SK-N-SH (cell line): ENCODE measurements around the gene KLF7. TPM values are rescaled to one million over a fixed set of nuclear protein-coding genes. Genes with fewer than 3 reads are reported as not detected.

Experiments
- CTCF ChIA-PET: fragments of 300-600, 350-600 bp; formaldehyde crosslinking; extraction: SDS; loops from one replicate; lab custom pipeline; 2021; lab: Yijun Ruan, JAX
- POLR2A ChIA-PET: fragments of 350-600 bp; sonication (Branson Sonifier 250); formaldehyde crosslinking; extraction: SDS; loops from one replicate; lab custom pipeline; 2020; ENCODE audit warnings: antibody characterized with exemption, inconsistent platforms; lab: Yijun Ruan, JAX
- DNase-seq: peaks from one replicate; pipeline ENCODE4 v3.0.0; 2012
- H2AFZ ChIP-seq: fragments of 200-600 bp; sonication (generic); 2 replicates; pipeline ENCODE4 v1.8.1; 2016; ENCODE audit warnings: antibody characterized with exemption, mild to moderate bottlenecking, low read depth
- H3F3A ChIP-seq: fragments of 200-600 bp; sonication (generic); replicated peaks from 2 replicates; pipeline ENCODE3; 2016; ENCODE audit warnings: antibody characterized with exemption, mild to moderate bottlenecking; ENCODE audit not compliant: insufficient read depth
- H3K27ac ChIP-seq, 2 experiments: fragments of 200-500 bp in 1 of 2; fragments of 200-600 bp in 1 of 2; sonication (Bioruptor generic) in 1 of 2; sonication (generic), shearing (Covaris generic) in 1 of 2; 2 replicates each; pipeline versions ENCODE4 v1.5.1 to v1.6.1; 2014 to 2016; ENCODE audit warnings: low read depth in 2 of 2, inconsistent platforms in 1 of 2, low read length in 1 of 2, mild to moderate bottlenecking in 1 of 2, mixed read lengths in 1 of 2
- H3K27me3 ChIP-seq: fragments of 200-600 bp; sonication (generic), shearing (Covaris generic); 2 replicates; pipeline ENCODE4 v1.6.1; 2016; ENCODE audit warnings: mixed run types; ENCODE audit not compliant: insufficient read depth
- H3K36me3 ChIP-seq, 2 experiments: fragments of 200-500 bp in 1 of 2; fragments of 200-600 bp in 1 of 2; sonication (Bioruptor generic) in 1 of 2; sonication (generic) in 1 of 2; replicated peaks in 1 of 2; 2 replicates each; pipeline versions ENCODE3 to v1.5.1; 2014 to 2016; ENCODE audit warnings: low read length in 1 of 2, mild to moderate bottlenecking in 1 of 2; ENCODE audit not compliant: insufficient read depth in 2 of 2, control insufficient read depth in 1 of 2
- H3K4me1 ChIP-seq, 2 experiments: fragments of 200-500 bp in 1 of 2; fragments of 200-600 bp in 1 of 2; sonication (Bioruptor generic) in 1 of 2; sonication (generic), shearing (Covaris generic) in 1 of 2; 2 replicates each; pipeline versions ENCODE4 v1.5.1 to v1.6.1; 2014 to 2016; ENCODE audit warnings: low read depth in 1 of 2, low read length in 1 of 2, mixed run types in 1 of 2; ENCODE audit not compliant: insufficient read depth in 2 of 2, control insufficient read depth in 1 of 2
- H3K4me2 ChIP-seq: fragments of 200-600 bp; sonication (generic), shearing (Covaris generic); 2 replicates; pipeline ENCODE4 v1.6.1; 2017; ENCODE audit warnings: mixed run types
- H3K4me3 ChIP-seq, 2 experiments: fragments of 200-500 bp in 1 of 2; fragments of 200-600 bp in 1 of 2; sonication (Bioruptor generic) in 1 of 2; sonication (generic), shearing (Covaris generic) in 1 of 2; 2 replicates each; pipeline versions ENCODE4 v1.5.1 to v1.8.1; 2014 to 2016; ENCODE audit warnings: low read depth in 2 of 2, inconsistent platforms in 1 of 2, low read length in 1 of 2, mild to moderate bottlenecking in 1 of 2, mixed read lengths in 1 of 2, moderate library complexity in 1 of 2
- H3K79me2 ChIP-seq: fragments of 200-600 bp; sonication (generic); 2 replicates; pipeline ENCODE4 v1.8.1; 2017; ENCODE audit warnings: mild to moderate bottlenecking; ENCODE audit not compliant: insufficient read depth
- H3K9ac ChIP-seq: fragments of 200-600 bp; sonication (generic); 2 replicates; pipeline ENCODE4 v1.6.1; 2017; ENCODE audit warnings: mixed run types
- H3K9me2 ChIP-seq: fragments of 200-600 bp; sonication (generic); 2 replicates; pipeline ENCODE4 v1.6.1; 2017; ENCODE audit warnings: mixed run types
- H3K9me3 ChIP-seq: fragments of 200-600 bp; sonication (generic); 2 replicates; pipeline ENCODE4 v1.6.1; 2017; ENCODE audit warnings: mixed run types, mild to moderate bottlenecking, moderate library complexity
- H4K20me1 ChIP-seq: fragments of 200-600 bp; sonication (generic); 2 replicates; pipeline ENCODE4 v1.6.1; 2017; ENCODE audit warnings: mild to moderate bottlenecking, mixed run types; ENCODE audit not compliant: insufficient read depth
- MAX ChIP-seq: IDR thresholded peaks from 2 replicates; pipeline ENCODE4 v1.4.0; 2012; ENCODE audit warnings: low read depth
- MXI1 ChIP-seq: IDR thresholded peaks from 2 replicates; pipeline ENCODE4 v1.6.1; 2012; ENCODE audit warnings: mild to moderate bottlenecking, low read depth, low read length, improper control_type of control experiment
- NFIC ChIP-seq: IDR thresholded peaks from 2 replicates; pipeline ENCODE4 v1.4.0; 2012; ENCODE audit warnings: borderline replicate concordance
- PBX3 ChIP-seq: IDR thresholded peaks from 2 replicates; pipeline ENCODE4; 2012
- RAD21 ChIP-seq: IDR thresholded peaks from 2 replicates; pipeline ENCODE4 v1.6.1; 2012; ENCODE audit warnings: mild to moderate bottlenecking, low read length
- RFX5 ChIP-seq: IDR thresholded peaks from 2 replicates; pipeline ENCODE4 v1.6.1; 2012; ENCODE audit warnings: mild to moderate bottlenecking, improper control_type of control experiment, low read length
- RXRA ChIP-seq: IDR thresholded peaks from 2 replicates; pipeline ENCODE4 v1.4.0; 2012; ENCODE audit warnings: low read depth, mild to moderate bottlenecking, borderline replicate concordance
- TAF1 ChIP-seq: IDR thresholded peaks from 2 replicates; pipeline ENCODE4 v1.6.1; 2012; ENCODE audit warnings: low read depth, mild to moderate bottlenecking, low read length, moderate library complexity, borderline replicate concordance
- YY1 ChIP-seq: IDR thresholded peaks from 2 replicates; pipeline ENCODE4 v1.4.0; 2012; ENCODE audit warnings: low read depth, mild to moderate bottlenecking
- WGBS: methylation state at CpG from one replicate; pipeline ENCODE4 v1.1.6; 2017; ENCODE audit warnings: low lambda C conversion rate; 5-methylcytosine and 5-hydroxymethylcytosine counted together
- polyA plus RNA-seq, 3 experiments: library from polyadenylated mRNA; depleted of rRNA; stranded (reverse); fragments of >200 nt; gene quantifications; 2 replicates each; pipeline ENCODE4 v1.2.3, GENCODE V29; 2012
- TF ChIP-seq, protein P1 (sequence below): fragments of 200-600 bp; sonication (generic); IDR thresholded peaks from 2 replicates; pipeline ENCODE4 v1.6.1; 2017; ENCODE audit warnings: antibody characterized with exemption, mild to moderate bottlenecking, moderate library complexity
- TF ChIP-seq, protein P2 (sequence below): IDR thresholded peaks from 2 replicates; pipeline ENCODE4 v1.6.1; 2012; ENCODE audit warnings: mild to moderate bottlenecking, low read depth, low read length, moderate library complexity
- TF ChIP-seq, protein P3 (sequence below): IDR thresholded peaks from 2 replicates; pipeline ENCODE4 v1.4.0; 2012; ENCODE audit warnings: low read depth, borderline replicate concordance

KLF7 gene
- polyA plus RNA-seq, 1 of the 3 experiments (the other 2 are of a cell fraction): 7.5 TPM

DNA sequence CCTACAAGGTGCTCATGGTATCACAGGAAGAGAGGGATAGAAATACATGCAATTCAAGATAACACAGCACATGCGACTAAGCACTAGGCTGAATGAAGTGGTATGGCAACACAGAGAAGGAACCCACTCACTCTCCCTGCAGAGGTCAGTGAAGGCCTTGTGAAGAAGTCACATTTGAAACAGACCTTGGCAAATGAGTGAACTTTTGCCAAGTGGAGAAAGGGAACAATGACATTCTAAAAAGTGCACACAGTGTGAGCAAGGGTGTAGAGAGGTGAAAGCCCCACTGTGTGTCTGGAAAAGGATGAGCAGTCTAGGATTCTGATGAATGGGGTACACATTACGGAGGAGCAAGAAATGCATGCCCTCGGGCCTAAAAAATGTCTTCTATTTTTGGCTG is 23.3 kb downstream of the KLF7 start:
- Histone ChIP-seq H3K4me2 (no peak overlapping the region), H3K79me2 (peaks cover 100% of the 10 kb centered on the region), H3K27me3 (no peaks in the 10 kb centered on the region), H3K4me1 (peaks cover 29 to 38% of the 10 kb centered on the region in 2 experiments), H3K27ac (peak overlapping the region; percentile 29 to 43; a peak in 2 of 4 replicates), H3K9me2 (no peaks in the 10 kb centered on the region), H3F3A (peaks cover 23% of the 10 kb centered on the region), H3K36me3 (peaks cover 29 to 42% of the 10 kb centered on the region in 2 experiments), H3K4me3 (no peak overlapping the region), H2AFZ (no peak overlapping the region), H3K9me3 (no peaks in the 10 kb centered on the region), H4K20me1 (peaks cover 99% of the 10 kb centered on the region), H3K9ac (no peak overlapping the region)
- TF ChIP-seq, protein P1, sequence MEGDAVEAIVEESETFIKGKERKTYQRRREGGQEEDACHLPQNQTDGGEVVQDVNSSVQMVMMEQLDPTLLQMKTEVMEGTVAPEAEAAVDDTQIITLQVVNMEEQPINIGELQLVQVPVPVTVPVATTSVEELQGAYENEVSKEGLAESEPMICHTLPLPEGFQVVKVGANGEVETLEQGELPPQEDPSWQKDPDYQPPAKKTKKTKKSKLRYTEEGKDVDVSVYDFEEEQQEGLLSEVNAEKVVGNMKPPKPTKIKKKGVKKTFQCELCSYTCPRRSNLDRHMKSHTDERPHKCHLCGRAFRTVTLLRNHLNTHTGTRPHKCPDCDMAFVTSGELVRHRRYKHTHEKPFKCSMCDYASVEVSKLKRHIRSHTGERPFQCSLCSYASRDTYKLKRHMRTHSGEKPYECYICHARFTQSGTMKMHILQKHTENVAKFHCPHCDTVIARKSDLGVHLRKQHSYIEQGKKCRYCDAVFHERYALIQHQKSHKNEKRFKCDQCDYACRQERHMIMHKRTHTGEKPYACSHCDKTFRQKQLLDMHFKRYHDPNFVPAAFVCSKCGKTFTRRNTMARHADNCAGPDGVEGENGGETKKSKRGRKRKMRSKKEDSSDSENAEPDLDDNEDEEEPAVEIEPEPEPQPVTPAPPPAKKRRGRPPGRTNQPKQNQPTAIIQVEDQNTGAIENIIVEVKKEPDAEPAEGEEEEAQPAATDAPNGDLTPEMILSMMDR: peak; percentile 25
- TF ChIP-seq MXI1 (no peak), MAX (no peak), TAF1 (no peak), RAD21 (peak; percentile 45)
- TF ChIP-seq, protein P2, sequence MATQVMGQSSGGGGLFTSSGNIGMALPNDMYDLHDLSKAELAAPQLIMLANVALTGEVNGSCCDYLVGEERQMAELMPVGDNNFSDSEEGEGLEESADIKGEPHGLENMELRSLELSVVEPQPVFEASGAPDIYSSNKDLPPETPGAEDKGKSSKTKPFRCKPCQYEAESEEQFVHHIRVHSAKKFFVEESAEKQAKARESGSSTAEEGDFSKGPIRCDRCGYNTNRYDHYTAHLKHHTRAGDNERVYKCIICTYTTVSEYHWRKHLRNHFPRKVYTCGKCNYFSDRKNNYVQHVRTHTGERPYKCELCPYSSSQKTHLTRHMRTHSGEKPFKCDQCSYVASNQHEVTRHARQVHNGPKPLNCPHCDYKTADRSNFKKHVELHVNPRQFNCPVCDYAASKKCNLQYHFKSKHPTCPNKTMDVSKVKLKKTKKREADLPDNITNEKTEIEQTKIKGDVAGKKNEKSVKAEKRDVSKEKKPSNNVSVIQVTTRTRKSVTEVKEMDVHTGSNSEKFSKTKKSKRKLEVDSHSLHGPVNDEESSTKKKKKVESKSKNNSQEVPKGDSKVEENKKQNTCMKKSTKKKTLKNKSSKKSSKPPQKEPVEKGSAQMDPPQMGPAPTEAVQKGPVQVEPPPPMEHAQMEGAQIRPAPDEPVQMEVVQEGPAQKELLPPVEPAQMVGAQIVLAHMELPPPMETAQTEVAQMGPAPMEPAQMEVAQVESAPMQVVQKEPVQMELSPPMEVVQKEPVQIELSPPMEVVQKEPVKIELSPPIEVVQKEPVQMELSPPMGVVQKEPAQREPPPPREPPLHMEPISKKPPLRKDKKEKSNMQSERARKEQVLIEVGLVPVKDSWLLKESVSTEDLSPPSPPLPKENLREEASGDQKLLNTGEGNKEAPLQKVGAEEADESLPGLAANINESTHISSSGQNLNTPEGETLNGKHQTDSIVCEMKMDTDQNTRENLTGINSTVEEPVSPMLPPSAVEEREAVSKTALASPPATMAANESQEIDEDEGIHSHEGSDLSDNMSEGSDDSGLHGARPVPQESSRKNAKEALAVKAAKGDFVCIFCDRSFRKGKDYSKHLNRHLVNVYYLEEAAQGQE: no peak
- ChIA-PET POLR2A (interaction anchor here (1.5 kb wide), 2 partner anchors 12 to 23 kb away, joined by 3 to 5 read pairs; partner anchors contain the start of gene KLF7), CTCF (interaction anchor here (0.6 to 1.5 kb wide), 5 partner anchors 13 to 328 kb away, joined by 3 to 4 read pairs (median 3); no protein-coding TSS in a partner anchor)
- WGBS: 81% methylated on average over 3 of the region's 3 CpGs
- no peak for DNase-seq

DNA sequence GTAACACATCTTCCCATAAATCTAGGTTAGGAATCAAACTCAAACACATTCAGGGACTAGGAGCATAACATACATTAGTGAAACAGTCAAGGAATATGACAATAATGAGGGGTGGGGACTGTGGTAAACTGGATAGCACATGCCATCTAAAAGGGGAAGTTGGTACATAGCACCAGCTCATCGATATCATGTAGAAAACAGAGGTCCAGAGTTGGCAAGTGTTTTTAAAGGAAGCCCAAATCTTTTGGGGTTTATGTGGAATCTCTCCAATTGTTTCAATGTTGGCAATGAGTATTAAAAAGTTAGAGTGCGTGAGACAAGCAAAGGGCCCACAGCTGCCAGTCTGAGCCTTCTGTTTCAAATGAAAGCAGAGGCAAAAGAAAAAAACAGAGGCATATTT is 24.4 kb downstream of the KLF7 start:
- Histone ChIP-seq H3K4me3 (no peak overlapping the region), H3K9me2 (no peaks in the 10 kb centered on the region), H4K20me1 (peaks cover 99% of the 10 kb centered on the region), H3K9ac (no peak overlapping the region), H3K27ac (no peak overlapping the region; a peak in 1 of 4 replicates), H3K27me3 (no peaks in the 10 kb centered on the region), H3K9me3 (no peaks in the 10 kb centered on the region), H3K4me1 (peaks cover 37 to 41% of the 10 kb centered on the region in 2 experiments), H3F3A (peaks cover 23% of the 10 kb centered on the region), H3K36me3 (peaks cover 25 to 41% of the 10 kb centered on the region in 2 experiments), H3K4me2 (no peak overlapping the region), H3K79me2 (peaks cover 100% of the 10 kb centered on the region), H2AFZ (no peak overlapping the region)
- CTCF ChIA-PET: interaction anchor here (1.2 kb wide), 1 partner anchor 151 kb away, joined by 3 read pairs; no protein-coding TSS in a partner anchor
- WGBS: 95% methylated on average over 2 of the region's 2 CpGs
- DNase-seq: no peak
- POLR2A ChIA-PET: interaction anchor here (0.7 to 1.5 kb wide), 2 partner anchors 24 to 52 kb away, joined by 3 to 5 read pairs; partner anchors contain the start of gene KLF7
- TF ChIP-seq MAX: no peak
- TF ChIP-seq YY1: no peak
- TF ChIP-seq RFX5: no peak
- no peak for TF ChIP-seq RXRA
- TF ChIP-seq, protein P3, sequence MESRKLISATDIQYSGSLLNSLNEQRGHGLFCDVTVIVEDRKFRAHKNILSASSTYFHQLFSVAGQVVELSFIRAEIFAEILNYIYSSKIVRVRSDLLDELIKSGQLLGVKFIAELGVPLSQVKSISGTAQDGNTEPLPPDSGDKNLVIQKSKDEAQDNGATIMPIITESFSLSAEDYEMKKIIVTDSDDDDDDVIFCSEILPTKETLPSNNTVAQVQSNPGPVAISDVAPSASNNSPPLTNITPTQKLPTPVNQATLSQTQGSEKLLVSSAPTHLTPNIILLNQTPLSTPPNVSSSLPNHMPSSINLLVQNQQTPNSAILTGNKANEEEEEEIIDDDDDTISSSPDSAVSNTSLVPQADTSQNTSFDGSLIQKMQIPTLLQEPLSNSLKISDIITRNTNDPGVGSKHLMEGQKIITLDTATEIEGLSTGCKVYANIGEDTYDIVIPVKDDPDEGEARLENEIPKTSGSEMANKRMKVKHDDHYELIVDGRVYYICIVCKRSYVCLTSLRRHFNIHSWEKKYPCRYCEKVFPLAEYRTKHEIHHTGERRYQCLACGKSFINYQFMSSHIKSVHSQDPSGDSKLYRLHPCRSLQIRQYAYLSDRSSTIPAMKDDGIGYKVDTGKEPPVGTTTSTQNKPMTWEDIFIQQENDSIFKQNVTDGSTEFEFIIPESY: no peak
- no peak for TF ChIP-seq PBX3
- TF ChIP-seq NFIC: no peak
- TF ChIP-seq, protein P2: no peak
